HG03442 (cell line): ENCODE results near the gene DDO.

ENCODE experiments used
- ATAC-seq: cut with Tn5 transposase; IDR thresholded peaks from one replicate; pipeline ENCODE4 v1.9.1; 2021; ENCODE audit warnings: mild to moderate bottlenecking, moderate library complexity; ENCODE audit not compliant: unreplicated experiment

Gene DDO

DNA sequence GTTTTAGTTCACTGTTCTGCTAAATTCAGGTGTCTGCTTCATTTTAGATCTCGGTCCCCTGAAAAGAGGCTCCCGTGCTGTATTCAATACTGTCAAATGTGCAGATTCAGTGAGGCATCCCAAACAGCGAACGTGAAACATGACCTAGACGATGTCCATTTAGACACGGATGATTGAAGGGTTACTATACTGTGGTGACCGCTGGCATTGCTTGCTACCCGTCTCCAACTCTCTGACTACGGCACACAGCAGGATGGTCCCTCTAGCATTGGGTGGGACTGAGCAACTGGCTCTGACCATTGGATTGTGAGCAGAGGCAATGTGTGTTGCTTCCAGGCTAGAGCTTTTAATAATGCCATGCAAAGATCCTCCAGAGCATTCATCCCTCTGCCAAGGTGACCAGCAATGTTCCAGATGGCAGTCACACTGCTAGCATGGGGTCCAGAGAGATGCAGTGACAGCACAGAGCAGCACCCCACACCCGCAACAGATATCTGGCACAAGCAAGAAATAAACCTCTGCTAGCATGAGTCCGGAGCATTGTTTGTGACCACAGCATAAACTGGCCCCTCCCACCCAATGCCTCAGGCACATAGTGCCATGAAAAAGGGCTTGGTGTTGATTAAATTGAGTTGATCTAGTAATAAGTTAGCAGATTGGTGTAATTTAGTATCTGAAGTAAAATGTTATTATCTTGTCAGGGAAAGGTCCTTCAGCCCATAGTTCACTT is 66.2 kb downstream of the DDO start:
- ATAC-seq, result no peak

DNA sequence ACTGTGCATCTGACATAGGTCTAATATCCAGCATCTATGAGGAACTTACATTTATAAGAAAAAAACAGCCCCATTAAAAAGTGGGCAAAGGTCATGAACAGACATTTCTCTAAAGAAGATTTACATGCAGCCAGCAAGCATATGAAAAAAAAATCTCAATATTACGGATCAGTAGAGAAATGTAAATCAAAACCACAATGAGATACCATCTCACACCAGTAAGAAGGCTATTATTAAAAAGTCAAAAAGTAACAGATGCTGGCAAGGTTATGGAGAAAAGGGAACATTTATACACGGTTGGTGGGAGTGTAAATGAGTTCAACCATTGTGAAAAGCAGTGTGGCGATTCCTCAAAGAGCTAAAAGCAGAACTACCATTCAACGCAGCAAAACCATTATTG is 70.3 kb downstream of the DDO start:
- ATAC-seq, result no peak

DNA sequence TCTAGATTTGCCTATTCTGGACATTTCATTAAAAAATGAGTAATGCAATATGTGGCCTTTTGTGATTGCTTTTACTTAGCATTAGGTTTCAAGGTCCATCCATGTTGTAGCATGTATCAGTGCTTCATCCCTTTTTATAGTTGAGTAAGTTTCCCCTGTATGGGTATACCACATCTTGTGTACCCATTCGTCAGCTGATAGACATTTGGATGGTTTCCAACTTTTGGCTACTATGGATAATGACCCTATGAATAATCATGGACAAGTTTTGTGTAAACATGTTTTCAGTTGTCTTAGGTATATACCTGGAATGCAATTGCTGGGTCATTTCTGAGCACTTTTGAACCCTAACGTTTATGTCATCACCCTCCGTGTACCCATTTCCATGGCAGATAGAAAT is 72.6 kb downstream of the DDO start:
- no peak for ATAC-seq
